Measurements from ENCODE around the gene MAFG. TPM values are rescaled to one million over a fixed set of nuclear protein-coding genes. Genes with fewer than 3 reads are reported as not detected.
"Not testable (repeated sequence)": the region's sequence is repeated elsewhere in the genome, so short reads cannot be mapped to it uniquely, and the experiment has no call there.

MAFG gene
- polyA plus RNA-seq, 12 donors: 11.0 to 17.4 (median 13.7) TPM; not detected in 1

DNA sequence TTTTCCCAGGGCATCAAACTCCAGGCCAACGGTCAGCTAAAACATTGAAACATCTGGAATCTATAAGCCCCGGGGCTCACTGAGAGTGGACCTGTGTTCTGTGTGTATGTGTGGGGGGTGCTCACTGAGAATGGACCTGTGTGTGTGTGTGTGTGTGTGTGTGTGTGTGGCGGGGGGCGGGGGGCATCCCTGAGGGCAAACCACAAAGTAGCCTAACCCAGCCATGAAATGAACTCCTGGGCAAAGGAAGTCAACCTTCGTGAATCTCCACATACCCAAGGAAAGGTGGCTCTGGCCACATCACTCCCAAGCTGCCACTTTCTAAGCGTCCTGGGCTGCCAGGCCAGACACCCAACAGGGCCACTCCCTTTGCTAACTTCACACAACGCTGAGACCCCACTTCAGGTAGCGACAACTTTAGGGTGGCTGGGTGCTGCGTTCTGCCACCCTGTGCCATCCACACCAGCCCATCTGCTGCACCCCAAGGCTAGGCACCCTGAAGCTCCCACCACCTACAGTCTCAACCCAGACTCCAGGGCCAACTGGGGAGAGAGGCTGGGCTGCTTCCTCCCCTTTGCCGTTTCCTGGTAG, 1.6 kb downstream of the MAFG start:
- DNase-seq: no peak

DNA sequence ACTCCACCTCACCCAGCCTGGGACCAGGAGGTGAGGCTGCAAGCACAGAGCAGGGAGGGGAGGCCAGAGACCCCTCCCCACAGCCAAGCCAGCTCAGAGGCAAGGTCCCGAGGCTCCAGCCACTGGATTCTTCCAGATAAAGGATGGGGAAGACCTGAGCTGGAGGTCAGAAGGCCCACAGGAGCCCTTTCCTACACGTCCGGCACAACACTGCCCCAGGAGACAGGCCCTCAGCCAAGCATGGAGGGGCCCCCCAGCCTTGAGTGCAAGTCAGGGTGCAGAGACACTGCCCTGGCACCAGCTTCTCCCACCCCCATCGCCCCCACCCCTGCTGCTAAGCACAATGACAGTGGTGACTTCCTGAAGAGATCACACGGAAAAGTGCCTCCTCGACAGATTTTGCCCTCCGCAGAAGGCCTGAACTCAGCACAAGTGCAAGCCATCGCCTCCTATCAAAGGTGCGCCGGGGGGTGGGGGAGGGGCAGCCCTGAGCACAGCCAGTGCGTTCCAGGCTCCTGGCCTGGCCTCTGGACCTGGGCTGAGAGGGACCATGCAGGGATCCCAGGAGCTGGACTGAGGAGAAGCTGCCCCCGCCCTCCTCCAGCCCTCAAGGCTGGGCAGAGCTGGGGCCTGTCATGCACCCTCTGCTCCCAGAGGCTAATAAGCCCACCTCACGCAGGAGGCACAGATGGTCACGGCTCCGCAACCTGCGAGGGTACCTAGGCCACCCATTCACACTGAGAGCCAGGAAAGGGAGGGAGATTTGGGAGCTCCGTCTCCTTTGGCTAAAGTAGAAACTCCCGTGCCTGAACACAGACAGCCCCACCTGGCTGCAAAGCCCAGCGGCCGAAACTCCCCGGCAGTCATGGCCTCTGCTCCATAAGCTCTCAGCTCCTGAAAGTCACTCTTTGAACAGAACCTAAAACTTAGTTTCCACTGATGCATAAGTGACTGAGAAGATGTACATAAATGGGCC, 2.7 kb downstream of the MAFG start:
- DNase-seq: no peak

DNA sequence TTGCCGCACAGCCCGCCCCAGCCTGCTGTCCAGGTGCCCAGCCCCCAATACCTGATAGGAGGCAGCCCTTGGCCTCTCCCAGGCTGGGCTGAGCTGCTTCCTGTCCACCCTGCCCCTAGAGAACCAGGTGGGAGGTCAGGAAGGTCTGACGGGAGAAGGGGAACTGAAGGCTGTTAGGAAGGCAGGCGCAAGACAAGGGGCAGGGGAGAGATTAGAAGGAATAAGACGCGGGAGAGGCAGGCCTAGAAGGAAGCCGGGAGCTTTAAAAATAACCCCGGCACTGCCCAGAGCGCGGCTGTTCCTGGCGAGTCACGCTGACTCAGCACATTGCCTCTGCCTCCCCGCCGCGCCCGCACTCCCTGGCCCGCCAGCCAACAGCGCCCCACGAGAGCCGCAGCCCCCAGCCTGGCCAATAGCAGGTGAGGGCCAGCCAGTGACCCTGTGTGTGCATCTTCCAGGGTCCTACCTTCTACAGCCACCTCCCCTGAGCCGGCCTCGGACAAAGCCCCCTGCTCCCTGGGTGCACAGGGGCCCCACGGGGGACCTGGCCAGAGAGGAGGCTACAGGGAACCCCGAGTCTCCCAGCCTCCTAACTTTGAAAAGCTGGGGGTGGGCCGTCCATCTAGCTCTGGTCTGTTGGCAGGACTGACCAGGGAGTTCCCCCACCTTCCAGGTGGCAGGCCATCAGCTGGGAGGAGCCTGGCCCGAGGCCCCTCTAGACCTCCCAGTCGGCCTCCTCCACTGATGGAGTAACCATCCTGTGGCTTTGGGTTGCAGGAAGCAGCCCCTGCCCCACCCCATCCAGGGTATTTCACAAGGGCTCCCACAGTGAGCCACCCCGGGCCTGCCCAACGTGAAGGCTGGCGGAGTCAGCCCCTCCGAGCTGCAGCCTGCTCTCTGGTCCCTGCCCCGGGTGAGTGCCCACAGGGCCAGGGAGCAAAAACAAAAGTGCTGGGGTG, 4.0 kb downstream of the MAFG start:
- DNase-seq: peak; percentile 44

DNA sequence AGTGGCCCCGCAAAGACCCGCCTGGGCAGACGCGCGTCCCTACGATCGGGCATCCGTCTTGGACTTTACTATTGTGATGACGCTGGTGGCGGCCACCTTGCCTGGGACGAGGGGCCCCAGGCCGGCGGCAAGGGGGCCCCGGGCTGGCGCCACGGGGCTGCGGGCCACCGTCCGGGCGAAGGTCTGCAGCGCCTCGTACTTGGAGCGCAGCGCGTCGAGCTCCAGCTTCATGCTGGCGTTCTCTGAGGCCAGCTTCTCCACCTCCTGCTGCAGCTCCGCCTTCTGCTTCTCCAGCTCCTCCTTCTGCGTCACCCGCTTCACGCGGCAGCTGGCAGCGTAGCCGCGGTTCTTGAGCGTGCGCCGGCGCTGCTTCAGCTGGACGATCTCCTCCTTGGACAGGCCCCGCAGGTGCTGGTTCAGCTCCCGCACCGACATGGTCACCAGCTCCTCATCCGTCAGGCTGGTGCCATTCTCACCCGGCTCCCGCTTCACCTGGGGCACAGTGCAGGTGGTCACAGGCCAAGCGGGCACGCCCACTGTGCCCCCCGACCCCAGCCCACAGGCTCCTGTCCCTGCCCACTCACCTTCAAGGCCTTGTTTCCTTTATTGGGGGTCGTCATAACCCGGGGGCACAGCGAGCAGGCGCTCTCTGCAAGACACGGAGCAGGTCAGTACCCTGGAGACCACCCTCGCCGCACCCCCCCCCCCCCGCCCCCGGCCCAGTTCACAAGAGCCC, 4.8 kb downstream of the MAFG start:
- no peak for DNase-seq

DNA sequence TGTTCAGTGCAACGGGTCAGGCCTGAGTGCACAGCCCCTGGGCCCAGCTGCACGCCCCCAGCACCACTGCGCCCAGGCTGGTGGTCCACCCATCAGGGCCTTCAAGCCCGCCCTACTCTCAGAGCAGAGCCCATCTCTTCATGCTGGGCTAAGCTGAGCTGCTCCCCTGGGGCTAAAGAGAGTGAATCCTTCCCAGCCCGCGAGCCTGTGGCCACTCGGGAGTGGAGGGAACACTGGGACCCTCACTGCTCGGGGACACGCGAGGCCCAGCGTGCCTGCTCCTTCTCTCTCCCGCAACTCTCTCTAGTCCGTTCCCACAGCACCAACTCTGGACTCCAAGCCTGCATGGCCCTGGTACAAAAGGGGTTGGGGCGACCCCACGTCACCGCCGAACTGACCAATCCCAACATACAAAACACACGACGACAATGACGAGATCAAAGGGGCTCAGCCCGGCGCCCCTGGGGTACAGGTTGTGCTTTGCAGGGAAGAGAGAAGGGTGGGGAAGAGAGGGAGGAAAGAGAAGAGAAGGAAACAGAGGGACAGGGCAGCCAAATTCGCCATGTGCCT, 5.5 kb downstream of the MAFG start:
- DNase-seq: no peak

DNA sequence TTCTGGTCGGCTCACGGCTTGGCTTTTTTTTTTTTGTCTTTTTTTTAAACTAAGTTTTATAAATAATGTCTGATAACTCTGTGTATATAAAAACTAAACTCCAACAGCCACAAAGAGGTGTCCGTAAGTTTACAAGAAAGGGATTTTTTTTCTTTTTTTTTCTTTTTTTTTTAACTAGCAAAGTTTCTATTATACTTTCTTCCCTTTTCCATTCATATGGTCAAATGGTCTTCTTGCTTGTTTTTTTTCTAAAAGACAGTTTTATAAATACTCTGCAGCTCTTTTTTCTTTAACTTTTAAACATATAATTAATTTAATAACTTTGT, 6.0 kb downstream of the MAFG start:
- DNase-seq: no peak

DNA sequence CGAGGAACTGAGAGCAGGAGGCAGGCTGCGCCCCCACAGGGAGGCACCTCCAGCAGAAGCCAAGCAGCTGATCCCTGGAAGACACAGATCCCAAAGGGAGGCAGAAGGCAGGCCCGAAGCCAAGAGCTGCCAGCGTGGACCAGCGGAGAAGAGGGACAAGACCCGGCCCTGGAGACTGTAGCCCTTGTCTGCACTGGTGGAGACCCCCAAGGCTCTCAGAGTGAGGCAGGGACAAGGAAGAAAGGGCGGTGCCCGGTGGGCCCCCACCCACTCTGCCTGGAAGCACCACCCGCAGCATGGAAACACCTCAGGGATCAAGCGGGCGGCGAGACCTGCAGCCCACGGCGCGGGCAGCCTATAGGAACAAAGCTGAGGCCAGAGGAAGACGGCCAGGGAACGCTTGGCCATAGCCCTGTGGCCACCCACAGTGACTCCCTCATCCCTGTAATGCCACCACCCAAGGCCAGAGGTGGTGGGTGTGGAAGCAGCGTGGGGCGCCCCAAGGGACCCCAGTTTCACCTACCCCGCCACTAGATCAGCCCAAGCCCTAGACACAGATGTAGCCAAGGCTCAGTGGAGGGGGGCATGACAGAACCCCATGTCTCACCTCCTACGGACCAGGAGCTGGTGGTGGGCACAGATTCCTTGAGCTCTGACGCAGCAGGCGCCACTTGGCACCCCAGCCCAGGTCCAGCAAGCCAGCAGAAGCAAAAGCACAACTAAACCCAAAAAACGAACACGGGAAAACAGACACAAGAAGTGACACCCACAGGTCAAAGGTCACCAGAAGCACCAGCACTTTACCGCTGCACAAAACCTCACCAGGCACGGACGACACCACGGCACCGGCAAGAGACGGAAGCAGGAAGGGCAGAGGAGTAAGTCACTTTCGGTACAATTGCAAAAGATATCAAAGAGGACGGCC, 6.7 kb downstream of the MAFG start:
- DNase-seq: no peak

DNA sequence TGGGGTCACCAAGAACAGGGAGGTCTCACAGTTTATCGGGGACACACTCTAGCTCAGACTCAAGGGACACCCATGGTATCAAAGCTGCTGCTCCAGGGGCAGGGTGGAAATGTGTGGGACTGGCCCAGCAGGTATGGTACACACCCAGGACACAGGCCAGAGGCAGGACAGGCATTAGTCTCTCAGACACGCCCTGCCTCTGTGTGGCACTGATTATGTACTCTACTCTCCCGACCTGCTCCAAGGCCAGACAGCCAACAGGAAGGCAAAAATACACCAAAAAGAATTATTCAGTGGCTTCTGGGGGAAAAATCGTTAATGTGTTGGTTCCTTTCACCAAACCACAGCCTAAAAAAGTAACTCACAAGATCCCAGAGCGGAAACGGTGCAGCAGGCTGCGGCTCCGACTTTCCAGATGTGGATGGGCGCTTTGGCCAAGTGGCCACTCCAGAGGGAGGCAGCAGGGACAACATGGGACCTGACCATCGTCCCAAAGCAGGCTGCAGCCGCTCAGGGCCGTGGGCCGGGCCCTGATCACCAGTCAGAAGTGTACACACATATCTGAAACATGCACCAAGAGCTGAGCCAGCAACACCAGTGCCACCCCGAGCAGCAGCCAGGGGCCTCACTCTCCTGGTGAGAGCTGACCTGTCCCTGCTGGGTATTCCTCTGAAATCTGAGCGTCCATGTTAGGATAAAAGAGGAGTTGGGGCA, 8.5 kb downstream of the MAFG start:
- DNase-seq: no peak

DNA sequence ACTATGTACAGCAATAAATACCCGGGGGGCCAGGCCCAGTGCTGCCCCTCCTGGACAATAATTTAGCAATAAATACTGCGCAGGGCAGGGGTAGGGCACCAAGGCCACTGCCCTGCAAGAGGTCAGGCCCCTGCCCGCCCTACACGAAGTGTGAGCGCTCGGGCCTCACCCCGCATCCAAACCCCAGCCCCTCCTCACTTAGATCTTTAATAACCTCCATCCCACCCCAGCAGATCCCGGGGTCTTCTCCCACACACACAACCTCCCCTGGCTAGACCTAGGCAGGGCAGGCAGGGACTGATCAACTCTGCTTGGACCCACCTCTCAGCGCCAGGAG, 9.2 kb downstream of the MAFG start:
- not testable (repeated sequence) for DNase-seq

DNA sequence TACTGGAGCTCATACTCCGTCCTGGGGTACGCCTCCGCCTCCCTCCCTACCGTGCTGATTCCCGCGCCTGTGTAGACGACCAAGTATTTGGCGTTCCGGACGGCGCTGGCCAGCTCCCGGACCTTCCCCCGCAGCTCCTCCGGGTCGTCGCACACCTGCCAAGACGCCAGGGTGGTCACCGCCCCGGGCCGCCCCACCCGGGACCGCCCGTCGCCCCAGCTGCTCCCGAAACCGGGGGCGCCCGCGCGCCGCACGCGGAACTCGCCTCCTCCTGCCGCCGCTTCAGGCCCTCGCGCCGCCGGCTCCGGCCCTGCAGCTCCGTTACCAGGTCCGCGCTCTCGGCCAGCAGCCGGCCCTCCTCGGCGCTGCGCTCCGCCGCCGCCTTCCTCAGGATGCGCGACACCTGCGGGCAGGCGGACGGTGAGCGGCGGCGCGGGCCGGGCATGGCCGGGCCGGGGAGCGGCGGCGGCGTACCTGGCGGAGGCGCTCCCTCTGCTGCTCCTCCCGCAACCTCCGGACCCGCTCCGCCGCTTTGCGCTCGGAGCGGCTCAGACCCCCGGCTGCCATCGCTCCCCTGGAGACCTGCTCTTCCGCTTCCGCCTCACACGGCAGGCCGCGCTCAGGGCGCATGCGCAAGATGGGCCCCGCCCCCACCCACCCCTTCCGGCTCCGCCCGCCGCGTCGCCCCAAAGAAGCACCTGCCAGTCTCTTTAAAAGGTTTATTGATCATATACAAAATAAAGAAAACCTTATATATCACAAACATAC, 9.8 kb downstream of the MAFG start, which contains the start of gene SIRT7:
Gene SIRT7, minus strand, starts transcription at position 612 of the 768 bp plus-strand sequence. Its CDS starts 45 bp downstream, at position 567.
- peak; percentile 80 for DNase-seq

DNA sequence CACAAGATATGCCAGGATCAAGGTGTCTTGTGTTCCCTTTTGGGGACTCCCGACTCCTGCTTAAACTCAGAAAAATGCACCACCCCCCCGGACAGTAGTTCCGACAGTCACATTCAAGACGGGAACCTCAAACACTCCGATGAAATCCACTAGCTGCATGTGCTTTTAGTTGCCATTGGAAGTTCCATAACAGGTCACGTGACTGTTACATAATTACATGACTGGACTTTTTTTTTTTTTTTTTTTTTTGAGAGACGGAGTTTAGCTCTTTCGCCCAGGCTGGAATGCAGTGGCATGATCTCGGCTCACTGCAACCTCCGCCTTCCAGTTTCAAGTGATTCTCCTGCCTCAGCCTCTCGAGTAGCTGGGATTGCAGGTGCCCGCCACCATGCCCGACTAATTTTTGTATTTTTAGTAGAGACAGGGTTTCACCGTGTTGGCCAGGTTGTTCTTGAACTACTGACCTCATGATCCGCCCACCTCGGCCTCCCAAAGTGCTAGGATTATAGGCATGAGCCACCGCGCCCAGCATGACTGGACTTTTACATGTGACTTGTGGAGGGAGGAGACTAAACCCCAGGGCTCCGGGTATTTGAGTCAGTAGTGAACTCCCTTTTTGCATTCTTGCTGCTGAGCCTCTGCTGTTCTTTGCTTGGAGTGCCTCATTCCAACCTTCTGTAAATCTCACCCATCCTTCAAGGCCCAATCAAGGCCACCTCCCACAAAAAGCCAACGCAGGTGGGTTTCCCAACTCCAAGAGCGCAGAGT, 11.1 kb downstream of the MAFG start:
- DNase-seq: no peak

DNA sequence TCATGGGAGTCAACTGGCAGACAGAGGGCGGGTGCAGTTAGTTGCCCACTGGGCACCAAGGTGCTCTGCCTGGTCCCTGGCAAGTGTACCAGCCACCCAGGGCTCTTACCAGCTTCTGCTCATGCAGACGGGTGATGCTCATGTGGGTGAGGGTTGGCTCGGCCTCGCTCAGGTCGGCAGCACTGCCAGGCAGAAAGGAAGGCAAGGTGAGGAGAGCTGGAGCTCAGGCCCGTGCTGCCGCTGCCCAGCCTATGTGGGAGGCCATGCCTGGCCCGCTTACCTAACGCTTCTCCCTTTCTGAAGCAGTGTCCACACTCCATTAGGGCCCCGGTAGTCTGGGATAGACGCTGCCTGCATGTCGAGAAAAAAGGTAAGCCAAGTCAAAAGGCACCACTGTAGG, 12.2 kb downstream of the MAFG start:
- no peak for DNase-seq

DNA sequence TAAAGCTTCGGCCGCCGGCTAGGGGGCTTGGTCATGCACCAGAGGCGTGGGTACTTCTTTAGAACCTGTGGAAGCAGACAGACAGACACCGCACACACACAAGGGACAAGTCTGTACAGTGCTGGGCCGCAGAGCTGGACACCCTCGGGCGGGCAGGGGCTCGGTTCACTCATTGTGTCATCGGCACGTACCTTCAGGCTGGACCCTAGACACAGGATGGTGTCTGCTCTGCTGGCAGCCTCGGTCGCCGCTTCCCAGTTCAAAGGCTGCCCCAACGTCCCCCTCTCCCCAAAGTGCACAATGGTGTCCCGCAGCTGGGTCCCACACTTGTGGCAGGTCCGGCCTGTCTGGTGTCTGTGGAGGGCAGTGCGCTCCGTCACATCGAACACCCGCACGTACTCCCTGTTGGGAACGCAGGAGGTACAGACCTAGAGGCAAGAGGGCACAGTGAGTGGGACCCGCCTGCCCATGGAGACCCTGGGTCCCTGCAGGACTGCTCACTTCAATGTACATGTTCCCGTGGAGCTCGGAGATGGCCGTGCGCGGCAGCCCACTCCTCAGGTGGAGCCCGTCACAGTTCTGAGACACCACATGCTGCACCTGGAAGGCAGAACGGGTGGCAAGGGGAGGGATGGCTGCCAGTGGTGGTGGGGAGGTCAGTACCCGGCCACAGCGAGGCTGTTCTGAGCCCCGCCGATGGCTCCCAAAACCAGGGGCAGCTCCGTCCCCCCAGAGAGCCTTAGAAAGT, 13.3 kb downstream of the MAFG start:
- DNase-seq: no peak

DNA sequence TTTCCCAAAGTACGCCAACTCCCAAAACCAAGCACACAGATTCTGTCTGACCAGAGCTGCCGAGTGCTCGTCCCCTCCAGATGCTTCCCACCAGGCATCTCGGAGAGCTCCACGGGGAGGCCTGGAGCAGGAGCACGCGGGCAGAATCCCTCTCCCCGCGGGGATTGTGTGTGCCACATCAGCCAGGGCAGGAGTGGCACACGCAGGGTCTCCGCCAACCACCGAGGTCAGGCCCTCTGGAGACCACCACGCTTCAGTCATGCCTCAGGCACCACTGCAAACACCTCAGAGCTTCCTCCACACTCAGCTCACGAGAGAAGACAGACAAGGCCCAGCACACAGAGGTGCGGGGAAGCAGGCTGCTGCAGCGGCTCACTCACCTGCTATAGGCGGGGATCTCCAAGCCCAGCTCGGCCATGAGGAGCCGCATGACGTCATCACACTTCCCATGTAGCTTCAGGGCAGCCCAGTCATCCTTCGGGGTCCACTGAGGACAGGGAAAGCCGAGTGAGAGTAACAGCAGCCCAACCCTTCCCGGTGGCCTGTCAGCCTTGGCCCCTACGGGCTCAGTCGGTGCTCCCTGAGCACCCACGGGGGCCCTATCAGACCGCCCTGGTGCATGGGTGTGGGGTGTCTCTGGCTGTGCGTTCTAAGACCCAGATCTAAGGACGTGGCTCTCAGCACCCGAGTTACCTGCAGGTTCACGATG, 14.0 kb downstream of the MAFG start:
- no peak for DNase-seq

DNA sequence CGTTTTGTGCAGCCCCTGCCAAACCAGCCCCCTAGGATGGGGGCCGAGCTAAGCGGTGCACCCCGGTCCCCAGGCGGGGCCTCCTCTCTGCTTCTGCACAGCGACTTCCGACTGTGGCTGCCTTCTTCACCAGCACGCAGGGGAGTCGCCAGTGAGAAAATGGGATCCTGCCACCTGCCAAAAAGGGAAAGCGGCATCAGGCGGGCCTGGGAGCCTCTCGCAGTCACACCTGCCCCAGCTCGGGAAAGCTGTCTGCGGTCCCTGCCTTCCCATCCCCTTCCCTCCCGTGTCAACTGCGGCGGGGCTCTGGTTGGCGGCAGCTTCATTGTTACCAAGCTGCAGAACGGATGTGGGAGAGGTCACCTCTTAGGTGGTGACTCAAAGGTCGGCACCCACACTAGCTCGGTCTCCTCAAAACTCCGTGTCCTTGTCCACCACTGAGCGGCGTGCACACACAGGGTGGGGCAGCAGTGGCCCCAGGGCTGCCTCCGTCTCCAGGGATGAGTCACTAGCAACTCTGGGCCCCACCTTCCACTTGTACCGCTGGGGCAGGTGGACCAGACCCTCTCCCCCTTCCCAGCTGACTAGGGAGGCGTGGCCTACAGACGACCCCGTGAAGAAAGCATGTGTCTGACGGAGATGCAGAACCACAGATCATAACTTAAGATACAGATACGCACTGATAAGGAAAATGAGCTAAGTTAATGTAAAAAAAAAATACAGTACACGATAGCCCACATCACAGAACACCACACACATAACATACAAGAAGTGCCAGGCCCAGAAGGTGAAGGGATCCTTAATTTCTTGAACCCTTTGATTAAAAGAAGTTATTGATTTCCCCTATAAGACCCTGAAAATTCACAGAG, 14.9 kb downstream of the MAFG start:
- no peak for DNase-seq

Measured in muscle of arm (tissue), 12 donors.